ENCODE results near the gene ATP2C2. TPM values are rescaled to one million over a fixed set of nuclear protein-coding genes. Genes with fewer than 3 reads are reported as not detected.
"Not testable (repeated sequence)": the region's sequence is repeated elsewhere in the genome, so short reads cannot be mapped to it uniquely, and the experiment has no call there.

The ATP2C2 gene
- total RNA-seq, 4 donors from 2014 or later = 51.7 to 133 (median 57.7) TPM

DNA sequence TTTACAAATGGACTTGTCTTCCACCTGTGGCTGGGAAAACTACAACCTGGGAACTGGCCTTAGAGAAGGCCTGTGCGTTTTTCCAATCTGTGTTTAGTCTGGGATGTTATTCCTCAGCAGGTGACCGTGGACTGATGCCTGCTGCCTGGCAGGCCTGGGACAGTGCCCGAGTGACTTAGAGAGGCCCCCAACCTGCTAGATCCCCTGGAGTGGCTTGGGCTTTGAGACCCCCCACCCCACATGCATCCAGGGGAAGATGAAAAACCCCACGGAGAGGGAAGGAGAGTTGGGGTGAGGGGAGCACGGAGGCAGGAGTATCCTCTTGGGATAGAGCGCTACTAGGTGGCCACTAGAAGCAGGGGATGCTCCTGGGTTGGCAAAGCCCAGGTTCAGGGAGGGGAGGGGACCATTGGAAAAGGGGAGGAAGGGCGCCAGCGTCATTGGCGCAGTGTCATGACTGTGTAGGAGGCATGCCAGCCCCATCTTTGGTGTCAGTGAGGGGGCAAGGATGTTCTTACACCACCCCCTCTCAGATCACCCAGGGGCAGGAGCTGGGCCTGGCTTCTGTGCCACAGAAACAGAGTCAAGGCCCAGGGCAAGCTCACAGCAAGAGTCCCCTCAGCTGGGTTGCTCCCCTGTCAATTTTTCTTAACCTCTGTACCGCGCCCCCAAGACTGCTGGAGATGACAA is 82.0 kb downstream of the ATP2C2 start:
- intact Hi-C loops (cut with DNase I; ENCODE audit: low total_unique reads) = no loop called here
- TF ChIP-seq, protein P1, sequence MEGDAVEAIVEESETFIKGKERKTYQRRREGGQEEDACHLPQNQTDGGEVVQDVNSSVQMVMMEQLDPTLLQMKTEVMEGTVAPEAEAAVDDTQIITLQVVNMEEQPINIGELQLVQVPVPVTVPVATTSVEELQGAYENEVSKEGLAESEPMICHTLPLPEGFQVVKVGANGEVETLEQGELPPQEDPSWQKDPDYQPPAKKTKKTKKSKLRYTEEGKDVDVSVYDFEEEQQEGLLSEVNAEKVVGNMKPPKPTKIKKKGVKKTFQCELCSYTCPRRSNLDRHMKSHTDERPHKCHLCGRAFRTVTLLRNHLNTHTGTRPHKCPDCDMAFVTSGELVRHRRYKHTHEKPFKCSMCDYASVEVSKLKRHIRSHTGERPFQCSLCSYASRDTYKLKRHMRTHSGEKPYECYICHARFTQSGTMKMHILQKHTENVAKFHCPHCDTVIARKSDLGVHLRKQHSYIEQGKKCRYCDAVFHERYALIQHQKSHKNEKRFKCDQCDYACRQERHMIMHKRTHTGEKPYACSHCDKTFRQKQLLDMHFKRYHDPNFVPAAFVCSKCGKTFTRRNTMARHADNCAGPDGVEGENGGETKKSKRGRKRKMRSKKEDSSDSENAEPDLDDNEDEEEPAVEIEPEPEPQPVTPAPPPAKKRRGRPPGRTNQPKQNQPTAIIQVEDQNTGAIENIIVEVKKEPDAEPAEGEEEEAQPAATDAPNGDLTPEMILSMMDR (IDR thresholded peaks at IDR 0.05) = no peak
- TF ChIP-seq POLR2A (IDR thresholded peaks at IDR 0.05) = no peak
- WGBS, 2 donors = 85 to 91% methylated on average over 11 of the region's 11 CpGs
- peak in 1 of 2 donors; percentile 54 for DNase-seq (ENCODE audit: low spot score in 2 of 2)
- no peak overlapping the region for H3K4me3 ChIP-seq (ENCODE audit: low read depth, poor library complexity, severe bottlenecking)

GRCh38 chr16:84451010-84451676 is 82.8 kb downstream of the ATP2C2 start:
- WGBS, 2 donors = 78 to 81% methylated on average over 9 of the region's 9 CpGs
- DNase-seq (ENCODE audit: low spot score in 2 of 2) = peak in 1 of 2 donors; percentile 18
- intact Hi-C loops (cut with DNase I; ENCODE audit: low total_unique reads); H3K4me3 ChIP-seq (ENCODE audit: low read depth, poor library complexity, severe bottlenecking): not testable (repeated sequence)

DNA sequence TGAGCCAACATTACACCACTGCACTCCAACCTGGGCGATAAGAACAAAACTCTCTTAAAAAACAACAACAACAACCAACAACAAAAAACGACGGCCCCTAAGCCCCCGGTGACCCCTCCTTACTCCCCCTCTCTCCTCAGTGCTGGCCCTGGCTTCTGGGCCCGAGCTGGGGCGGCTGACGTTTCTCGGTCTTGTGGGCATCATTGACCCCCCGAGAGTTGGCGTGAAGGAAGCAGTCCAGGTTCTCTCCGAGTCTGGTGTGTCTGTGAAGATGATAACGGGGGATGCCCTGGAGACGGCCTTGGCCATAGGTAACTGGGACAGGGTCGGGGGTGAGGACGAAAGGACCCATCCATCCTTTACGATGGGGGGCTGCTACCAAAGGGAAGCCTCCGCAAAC is 83.4 kb downstream of the ATP2C2 start:
- no peak for TF ChIP-seq POLR2A (IDR thresholded peaks at IDR 0.05)
- TF ChIP-seq, protein P1 (IDR thresholded peaks at IDR 0.05) = no peak
- H3K4me3 ChIP-seq (ENCODE audit: low read depth, poor library complexity, severe bottlenecking) = no peak overlapping the region
- WGBS, 2 donors = 84 to 87% methylated on average over 17 of the region's 17 CpGs
- intact Hi-C loops (cut with DNase I; ENCODE audit: low total_unique reads) = no loop called here
- DNase-seq (ENCODE audit: low spot score in 2 of 2) = peak in 1 of 2 donors; percentile 54

- 63 to 73% methylated on average over 26 to 34 of the region's 34 CpGs for WGBS, 2 donors
- intact Hi-C loops (cut with DNase I; ENCODE audit: low total_unique reads) = no loop called here
- TF ChIP-seq, protein P1 (IDR thresholded peaks at IDR 0.05) = no peak
- no peak for TF ChIP-seq POLR2A (IDR thresholded peaks at IDR 0.05)
- DNase-seq (ENCODE audit: low spot score in 2 of 2) = peak in 1 of 2 donors; percentile 72
- H3K4me3 ChIP-seq (ENCODE audit: low read depth, poor library complexity, severe bottlenecking) = no peak overlapping the region
These were observed 84.9 kb downstream of the ATP2C2 start for GRCh38 chr16:84453061-84453752.

- TF ChIP-seq, protein P1 (IDR thresholded peaks at IDR 0.05) = no peak
- TF ChIP-seq POLR2A (IDR thresholded peaks at IDR 0.05) = no peak
- H3K4me3 ChIP-seq (ENCODE audit: low read depth, poor library complexity, severe bottlenecking) = no peak overlapping the region
- 94 to 95% methylated on average over 13 of the region's 13 CpGs for WGBS, 2 donors
- peak in 1 of 2 donors; percentile 70 for DNase-seq (ENCODE audit: low spot score in 2 of 2)
- intact Hi-C loops (cut with DNase I; ENCODE audit: low total_unique reads) = no loop called here
These were observed 86.3 kb downstream of the ATP2C2 start for GRCh38 chr16:84454611-84455010.

DNA sequence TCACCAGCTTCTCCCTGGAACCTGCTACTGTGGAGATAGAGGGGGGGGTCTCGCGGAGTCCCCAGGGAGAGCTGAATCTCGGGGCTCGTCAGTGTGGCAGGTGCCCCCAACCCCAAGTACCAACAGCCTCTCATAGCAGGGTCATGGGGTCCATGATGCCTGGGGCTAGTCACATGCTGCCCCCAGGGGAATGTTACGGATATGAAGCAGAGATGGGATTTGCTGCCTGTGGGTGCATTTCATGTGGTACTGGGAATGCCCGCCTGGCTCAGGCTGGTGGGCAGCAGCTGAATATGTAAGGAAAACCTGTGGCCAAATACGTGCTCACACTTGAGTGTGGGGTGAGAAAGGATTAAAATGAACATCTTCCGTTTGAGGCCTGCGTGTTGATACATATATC is 86.7 kb downstream of the ATP2C2 start:
- no peak for TF ChIP-seq POLR2A (IDR thresholded peaks at IDR 0.05)
- TF ChIP-seq, protein P1 (IDR thresholded peaks at IDR 0.05) = no peak
- intact Hi-C loops (cut with DNase I; ENCODE audit: low total_unique reads) = no loop called here
- 85 to 93% methylated on average over 9 of the region's 9 CpGs for WGBS, 2 donors
- no peak for DNase-seq (ENCODE audit: low spot score in 2 of 2)
- no peak overlapping the region for H3K4me3 ChIP-seq (ENCODE audit: low read depth, poor library complexity, severe bottlenecking)
